Neural progenitor cell (in vitro differentiated cells): ENCODE data around the gene METTL25. TPM values are rescaled to one million over a fixed set of nuclear protein-coding genes. Genes with fewer than 3 reads are reported as not detected.

Source experiments
- DNase-seq: peaks from one replicate; pipeline ENCODE4 v3.0.0-alpha.2; 2016; ENCODE audit warnings: low spot score
- H2AFZ ChIP-seq: fragments of 200-600 bp; sonication (generic); replicated peaks from 2 replicates; pipeline ENCODE4 v1.6.1; 2016; ENCODE audit warnings: antibody characterized with exemption
- H3F3A ChIP-seq: fragments of 200-600 bp; sonication (generic); 2 replicates; pipeline ENCODE4 v1.6.1; 2016; ENCODE audit warnings: antibody characterized with exemption, low read depth
- H3K27ac ChIP-seq: fragments of 200-600 bp; sonication (generic); 2 replicates; pipeline ENCODE4 v1.5.1; 2016; ENCODE audit warnings: mild to moderate bottlenecking
- H3K27me3 ChIP-seq: fragments of 200-600 bp; sonication (generic); 2 replicates; pipeline ENCODE4 v1.6.1; 2016; ENCODE audit warnings: mild to moderate bottlenecking, moderate library complexity
- H3K36me3 ChIP-seq: fragments of 200-600 bp; sonication (generic); 2 replicates; pipeline ENCODE4 v1.5.1; 2016
- H3K4me1 ChIP-seq: fragments of 200-600 bp; sonication (generic); 2 replicates; pipeline ENCODE4 v1.6.1; 2016; ENCODE audit warnings: mixed run types
- H3K4me2 ChIP-seq: fragments of 200-600 bp; sonication (generic); 2 replicates; pipeline ENCODE4 v1.6.1; 2016
- H3K4me3 ChIP-seq: fragments of 200-600 bp; sonication (generic); 2 replicates; pipeline ENCODE4 v1.5.1; 2016
- H3K79me2 ChIP-seq: fragments of 200-600 bp; sonication (generic); 2 replicates; pipeline ENCODE4 v1.6.1; 2016; ENCODE audit warnings: low read depth
- H3K9ac ChIP-seq: fragments of 200-600 bp; sonication (generic); 2 replicates; pipeline ENCODE4 v1.6.1; 2016
- H3K9me3 ChIP-seq: fragments of 200-600 bp; sonication (generic); 2 replicates; pipeline ENCODE4 v1.5.1; 2016; ENCODE audit warnings: low read depth
- H4K20me1 ChIP-seq: fragments of 200-600 bp; sonication (generic); 2 replicates; pipeline ENCODE4 v1.6.1; 2016; ENCODE audit warnings: low read depth
- H3K27ac Mint-ChIP-seq: 3 replicates; pipeline ENCODE4 v1.8.0; 2021; ENCODE audit warnings: mixed read lengths
- H3K27me3 Mint-ChIP-seq: 2 replicates; pipeline ENCODE4 v1.8.0; 2022; ENCODE audit warnings: low read depth, mild to moderate bottlenecking, inconsistent platforms, moderate library complexity, mixed read lengths; ENCODE audit not compliant: insufficient read depth
- H3K36me3 Mint-ChIP-seq: 3 replicates; pipeline ENCODE4 v1.8.0; 2021; ENCODE audit warnings: mixed read lengths
- H3K4me1 Mint-ChIP-seq: 3 replicates; pipeline ENCODE4 v1.8.0; 2021; ENCODE audit warnings: mixed read lengths
- H3K4me3 Mint-ChIP-seq: 3 replicates; pipeline ENCODE4 v1.8.0; 2021; ENCODE audit warnings: mild to moderate bottlenecking, moderate library complexity, mixed read lengths
- H3K9me3 Mint-ChIP-seq: 3 replicates; pipeline ENCODE4 v1.8.0; 2020; ENCODE audit warnings: mixed read lengths
- EZH2 ChIP-seq: fragments of 200-600 bp; sonication (generic); IDR thresholded peaks from 2 replicates; pipeline ENCODE4 v1.6.1; 2017; ENCODE audit warnings: antibody characterized with exemption, mild to moderate bottlenecking, moderate library complexity
- EZH2phosphoT487 ChIP-seq: fragments of 200-600 bp; sonication (generic); IDR thresholded peaks from 2 replicates; pipeline ENCODE4 v1.6.1; 2017; ENCODE audit warnings: antibody characterized with exemption
- total RNA-seq: library from RNA; depleted of rRNA; stranded (reverse); fragments of >200 nt; gene quantifications from 2 replicates; pipeline ENCODE4 v1.2.3, GENCODE V29; 2015; ENCODE audit warnings: low replicate concordance
- TF ChIP-seq, protein P1 (sequence below): fragments of 200-600 bp; sonication (generic); IDR thresholded peaks from 2 replicates; pipeline ENCODE4 v1.5.1; 2017; ENCODE audit warnings: antibody characterized with exemption, mild to moderate bottlenecking

Gene METTL25
- total RNA-seq, 1 donor from 2014 or later = 11.2 TPM

DNA sequence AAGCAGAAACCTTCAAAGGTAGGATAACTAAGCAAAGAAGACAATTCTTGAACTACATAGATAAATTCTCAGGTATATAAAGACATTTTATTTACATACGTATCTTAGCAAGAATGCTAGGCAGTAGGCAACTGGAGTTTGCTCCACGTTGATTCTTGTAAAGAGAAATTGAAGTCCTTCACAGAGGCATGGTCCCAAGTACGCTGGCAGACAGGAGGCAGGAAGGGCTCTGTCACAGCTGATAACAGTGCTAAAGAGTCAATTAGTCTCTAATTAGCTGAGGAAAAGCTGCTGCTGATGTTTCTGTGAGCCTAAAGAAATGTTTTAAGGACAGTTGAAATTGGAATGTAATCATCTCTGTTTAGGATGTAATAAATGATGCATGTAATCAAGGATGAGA lies 146.8 kb downstream of the METTL25 start:
- TF ChIP-seq, protein P1, sequence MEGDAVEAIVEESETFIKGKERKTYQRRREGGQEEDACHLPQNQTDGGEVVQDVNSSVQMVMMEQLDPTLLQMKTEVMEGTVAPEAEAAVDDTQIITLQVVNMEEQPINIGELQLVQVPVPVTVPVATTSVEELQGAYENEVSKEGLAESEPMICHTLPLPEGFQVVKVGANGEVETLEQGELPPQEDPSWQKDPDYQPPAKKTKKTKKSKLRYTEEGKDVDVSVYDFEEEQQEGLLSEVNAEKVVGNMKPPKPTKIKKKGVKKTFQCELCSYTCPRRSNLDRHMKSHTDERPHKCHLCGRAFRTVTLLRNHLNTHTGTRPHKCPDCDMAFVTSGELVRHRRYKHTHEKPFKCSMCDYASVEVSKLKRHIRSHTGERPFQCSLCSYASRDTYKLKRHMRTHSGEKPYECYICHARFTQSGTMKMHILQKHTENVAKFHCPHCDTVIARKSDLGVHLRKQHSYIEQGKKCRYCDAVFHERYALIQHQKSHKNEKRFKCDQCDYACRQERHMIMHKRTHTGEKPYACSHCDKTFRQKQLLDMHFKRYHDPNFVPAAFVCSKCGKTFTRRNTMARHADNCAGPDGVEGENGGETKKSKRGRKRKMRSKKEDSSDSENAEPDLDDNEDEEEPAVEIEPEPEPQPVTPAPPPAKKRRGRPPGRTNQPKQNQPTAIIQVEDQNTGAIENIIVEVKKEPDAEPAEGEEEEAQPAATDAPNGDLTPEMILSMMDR = no peak
- TF ChIP-seq EZH2 = no peak
- TF ChIP-seq EZH2phosphoT487 = no peak
- Mint-ChIP-seq H3K27me3 (no peaks in the 10 kb centered on the region), H3K4me1 (no peaks in the 10 kb centered on the region), H3K4me3 (no peak overlapping the region), H3K36me3 (no peaks in the 10 kb centered on the region), H3K27ac (no peak overlapping the region), H3K9me3 (no peaks in the 10 kb centered on the region)
- Histone ChIP-seq H3K9ac (no peak overlapping the region), H3K4me1 (no peaks in the 10 kb centered on the region), H3F3A (no peaks in the 10 kb centered on the region), H3K9me3 (no peaks in the 10 kb centered on the region), H2AFZ (no peak overlapping the region), H3K27ac (no peak overlapping the region), H3K27me3 (no peaks in the 10 kb centered on the region), H3K36me3 (no peaks in the 10 kb centered on the region), H3K4me2 (no peak overlapping the region), H3K4me3 (no peak overlapping the region), H4K20me1 (no peaks in the 10 kb centered on the region), H3K79me2 (no peaks in the 10 kb centered on the region)
- no peak for DNase-seq

DNA sequence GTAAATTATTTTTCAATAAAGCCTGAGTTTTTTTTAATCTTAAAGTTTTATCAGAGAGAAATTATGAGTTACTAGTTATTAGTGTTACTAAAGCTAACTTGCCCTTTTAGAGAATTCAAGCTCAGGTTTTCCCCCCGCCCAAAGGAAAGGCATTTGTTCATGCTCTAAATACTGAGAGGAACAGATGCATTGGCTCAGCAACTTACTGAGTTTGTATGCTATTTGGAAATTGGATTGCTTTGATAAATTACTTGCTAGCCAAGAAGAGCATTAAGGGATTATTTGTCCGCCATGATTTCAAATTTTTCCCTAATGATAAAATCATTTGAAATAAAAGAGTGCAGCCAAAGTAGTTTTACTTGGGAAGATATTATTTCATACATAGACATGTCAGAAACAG lies 149.4 kb downstream of the METTL25 start:
- no peaks in the 10 kb centered on the region for H3K4me1 ChIP-seq
- H3F3A ChIP-seq = no peaks in the 10 kb centered on the region
- no peaks in the 10 kb centered on the region for H4K20me1 ChIP-seq
- no peak overlapping the region for H2AFZ ChIP-seq
- no peak overlapping the region for H3K27ac ChIP-seq
- H3K36me3 Mint-ChIP-seq = no peaks in the 10 kb centered on the region
- DNase-seq = no peak
- H3K27me3 ChIP-seq = no peaks in the 10 kb centered on the region
- H3K27me3 Mint-ChIP-seq = no peaks in the 10 kb centered on the region
- H3K36me3 ChIP-seq = no peaks in the 10 kb centered on the region
- H3K9ac ChIP-seq = no peak overlapping the region
- no peak overlapping the region for H3K4me3 Mint-ChIP-seq
- H3K79me2 ChIP-seq = no peaks in the 10 kb centered on the region
- no peak overlapping the region for H3K4me3 ChIP-seq
- TF ChIP-seq EZH2 (no peak), EZH2phosphoT487 (no peak)
- TF ChIP-seq, protein P1 = no peak
- no peak overlapping the region for H3K27ac Mint-ChIP-seq
- no peak overlapping the region for H3K4me2 ChIP-seq
- H3K9me3 Mint-ChIP-seq = no peaks in the 10 kb centered on the region
- H3K9me3 ChIP-seq = no peaks in the 10 kb centered on the region
- H3K4me1 Mint-ChIP-seq = no peaks in the 10 kb centered on the region

DNA sequence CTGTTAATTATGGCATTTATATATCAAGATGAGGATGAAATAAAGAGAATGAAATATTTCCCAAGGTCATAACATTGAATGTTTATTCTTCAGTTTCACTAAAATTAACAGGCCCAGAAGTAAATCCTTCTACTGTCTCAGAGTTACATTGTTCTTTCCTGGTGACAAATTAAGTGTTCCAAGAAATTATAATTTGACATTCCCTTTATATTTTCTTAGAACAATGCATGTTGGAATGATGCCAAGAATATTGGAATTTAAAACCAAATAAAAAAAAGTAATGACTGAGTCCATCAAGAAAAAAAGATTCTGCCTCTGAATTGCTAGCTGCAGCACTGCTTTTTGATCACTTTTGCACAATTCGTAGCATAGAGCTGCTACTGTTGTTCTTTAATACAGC lies 152.1 kb downstream of the METTL25 start:
- H3K4me1 ChIP-seq = no peaks in the 10 kb centered on the region
- TF ChIP-seq EZH2phosphoT487 (no peak), EZH2 (no peak)
- TF ChIP-seq, protein P1 = no peak
- Mint-ChIP-seq H3K4me3 (no peak overlapping the region), H3K9me3 (no peaks in the 10 kb centered on the region), H3K27ac (no peak overlapping the region), H3K4me1 (no peaks in the 10 kb centered on the region), H3K27me3 (no peaks in the 10 kb centered on the region), H3K36me3 (no peaks in the 10 kb centered on the region)
- H3K27me3 ChIP-seq = no peaks in the 10 kb centered on the region
- DNase-seq = no peak
- H3K9ac ChIP-seq = no peak overlapping the region
- no peaks in the 10 kb centered on the region for H4K20me1 ChIP-seq
- no peak overlapping the region for H3K4me3 ChIP-seq
- H3K79me2 ChIP-seq = no peaks in the 10 kb centered on the region
- no peak overlapping the region for H3K4me2 ChIP-seq
- no peaks in the 10 kb centered on the region for H3K9me3 ChIP-seq
- no peak overlapping the region for H2AFZ ChIP-seq
- H3F3A ChIP-seq = no peaks in the 10 kb centered on the region
- no peak overlapping the region for H3K27ac ChIP-seq
- H3K36me3 ChIP-seq = no peaks in the 10 kb centered on the region
